Right lobe of liver (tissue), 6 donors: ENCODE data around the gene MYLK4. TPM values are rescaled to one million over a fixed set of nuclear protein-coding genes. Genes with fewer than 3 reads are reported as not detected.

Source experiments
- ATAC-seq, 4 donors: fragments of 200-7000 bp; cut with Tn5 transposase; one replicate each; pipeline ENCODE4 v1.9.1; 2020; ENCODE audit warnings: mild to moderate bottlenecking in 4 of 4, moderate library complexity in 4 of 4
- DNase-seq, 3 donors: peaks; one replicate each; pipeline ENCODE4 v3.0.0-alpha.2; 2020
- H3K27ac ChIP-seq, 3 donors: fragments of 200-600 bp; one replicate each; pipeline ENCODE4 v1.8.0; 2022
- H3K27me3 ChIP-seq, 2 donors: fragments of 200-600 bp; one replicate each; pipeline ENCODE4 v1.8.0; 2022
- H3K36me3 ChIP-seq, 4 donors: fragments of 200-600 bp; sonication (generic) in 1 of 4; one replicate each; pipeline versions ENCODE4 v1.5.1 to v1.8.0; 2017 to 2022; ENCODE audit warnings: control low read depth in 1 of 4
- H3K4me1 ChIP-seq, 4 donors: fragments of 200-600 bp; sonication (generic) in 1 of 4; one replicate each; pipeline versions ENCODE4 v1.5.1 to v1.8.0; 2017 to 2022; ENCODE audit warnings: control low read depth in 1 of 4
- H3K4me3 ChIP-seq, 3 donors: fragments of 200-600 bp; one replicate each; pipeline ENCODE4 v1.8.0; 2022
- H3K9me3 ChIP-seq, 4 donors: fragments of 200-600 bp; sonication (generic) in 1 of 4; one replicate each; pipeline versions ENCODE4 v1.5.1 to v1.8.0; 2017 to 2022; ENCODE audit warnings: control low read depth in 1 of 4
- POLR2A ChIP-seq: fragments of 450-650 bp; IDR thresholded peaks from one replicate; pipeline ENCODE4 v1.6.1; 2017; ENCODE audit warnings: antibody characterized with exemption, mild to moderate bottlenecking
- whole genome bisulfite sequencing: methylation state at CpG from one replicate; pipeline ENCODE4 v1.1.6; 2018; ENCODE audit warnings: low coverage, low lambda C conversion rate; ENCODE audit not compliant: insufficient coverage; ENCODE audit errors: missing lambda C conversion rate; 5-methylcytosine and 5-hydroxymethylcytosine counted together
- intact Hi-C, 2 donors: fragments of 100-400 bp; cut with DNase I; formaldehyde crosslinking; loops; one replicate each; pipeline versions ENCODE4 v1.11.2 to v1.14.1; 2022
- total RNA-seq, 6 experiments: library from RNA; depleted of rRNA in 2 of 6; stranded (reverse); fragments of >200 nt in 2 of 6; fragmentation: NEBNext Ultra II Directional in 3 of 6; extraction: Animal tissue kit (Norgen Biotek cat#: 25700) in 3 of 6; gene quantifications; one replicate each; pipeline versions ENCODE4 v1.1.0 to v1.2.4, GENCODE V29; 2016 to 2023
- TF ChIP-seq, protein P1 (sequence below), 4 donors: fragments of 200-600 bp in 3 of 4; fragments of 450-650 bp in 1 of 4; IDR thresholded peaks; one replicate each; pipeline versions ENCODE4 v1.5.1 to v1.8.0; 2016 to 2022; ENCODE audit warnings: antibody characterized with exemption in 4 of 4, mild to moderate bottlenecking in 2 of 4
- donor health status: DM: no; HTN: yes; CAD: no.
- donor health status: DM: no; HTN: no; CAD: no.
- donor health status: DM: no; HTN: no; CAD: no.
- donor health status: DM: no; HTN: yes; CAD: no.
- donor health status: DM: no; HTN: yes; CAD: no.

MYLK4 gene
- total RNA-seq, 6 experiments from 2014 or later = 0.22 to 0.46 (median 0.27) TPM; not detected in 1

- peaks cover 0 to 36% (median 5%) of the 10 kb centered on the region in 4 donors for H3K36me3 ChIP-seq
- intact Hi-C loops = no loop called here
- 68% methylated on average over 13 of the region's 19 CpGs for WGBS
- H3K9me3 ChIP-seq = no peaks in the 10 kb centered on the region
- H3K4me1 ChIP-seq = no peaks in the 10 kb centered on the region
- no peak overlapping the region for H3K27ac ChIP-seq
- TF ChIP-seq, protein P1, sequence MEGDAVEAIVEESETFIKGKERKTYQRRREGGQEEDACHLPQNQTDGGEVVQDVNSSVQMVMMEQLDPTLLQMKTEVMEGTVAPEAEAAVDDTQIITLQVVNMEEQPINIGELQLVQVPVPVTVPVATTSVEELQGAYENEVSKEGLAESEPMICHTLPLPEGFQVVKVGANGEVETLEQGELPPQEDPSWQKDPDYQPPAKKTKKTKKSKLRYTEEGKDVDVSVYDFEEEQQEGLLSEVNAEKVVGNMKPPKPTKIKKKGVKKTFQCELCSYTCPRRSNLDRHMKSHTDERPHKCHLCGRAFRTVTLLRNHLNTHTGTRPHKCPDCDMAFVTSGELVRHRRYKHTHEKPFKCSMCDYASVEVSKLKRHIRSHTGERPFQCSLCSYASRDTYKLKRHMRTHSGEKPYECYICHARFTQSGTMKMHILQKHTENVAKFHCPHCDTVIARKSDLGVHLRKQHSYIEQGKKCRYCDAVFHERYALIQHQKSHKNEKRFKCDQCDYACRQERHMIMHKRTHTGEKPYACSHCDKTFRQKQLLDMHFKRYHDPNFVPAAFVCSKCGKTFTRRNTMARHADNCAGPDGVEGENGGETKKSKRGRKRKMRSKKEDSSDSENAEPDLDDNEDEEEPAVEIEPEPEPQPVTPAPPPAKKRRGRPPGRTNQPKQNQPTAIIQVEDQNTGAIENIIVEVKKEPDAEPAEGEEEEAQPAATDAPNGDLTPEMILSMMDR (IDR thresholded peaks at IDR 0.05) = no peak
- TF ChIP-seq POLR2A = no peak
- no peak for DNase-seq
- H3K27me3 ChIP-seq = no peaks in the 10 kb centered on the region
- peak in 2 of 4 donors; percentile 10 to 18 for ATAC-seq
- H3K4me3 ChIP-seq = no peak overlapping the region
Measured at GRCh38 chr6:2783188-2783963, 32.7 kb upstream of the MYLK4 start.

DNA sequence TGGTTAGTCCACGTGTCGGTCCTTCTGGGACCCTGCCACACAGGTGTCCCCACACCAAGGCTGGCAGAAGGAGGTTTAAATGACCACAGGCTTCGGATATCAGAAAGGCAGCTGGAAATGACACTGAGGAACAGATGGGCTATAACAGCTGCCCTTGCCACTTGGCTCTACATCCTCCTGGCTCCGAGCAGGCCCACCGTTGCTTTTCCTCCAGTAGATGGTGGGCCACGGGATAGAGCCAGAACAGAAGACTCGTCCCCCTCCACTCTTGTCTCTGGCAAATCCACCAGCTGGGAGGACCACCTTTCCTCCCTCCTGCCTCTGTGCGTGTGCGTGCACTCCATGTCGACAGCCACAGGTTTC lies 32.1 kb upstream of the MYLK4 start:
- Histone ChIP-seq H3K4me3 (no peak overlapping the region), H3K4me1 (no peaks in the 10 kb centered on the region), H3K9me3 (no peaks in the 10 kb centered on the region), H3K27me3 (no peaks in the 10 kb centered on the region), H3K36me3 (peaks cover 0 to 36% (median 5%) of the 10 kb centered on the region in 4 donors), H3K27ac (no peak overlapping the region)
- TF ChIP-seq POLR2A = no peak
- TF ChIP-seq, protein P1 (IDR thresholded peaks at IDR 0.05) = no peak
- DNase-seq = no peak
- intact Hi-C loops = no loop called here
- 75% methylated on average over 6 of the region's 10 CpGs for WGBS
- ATAC-seq = no peak

- Histone ChIP-seq H3K9me3 (no peaks in the 10 kb centered on the region), H3K4me1 (no peaks in the 10 kb centered on the region), H3K27ac (no peak overlapping the region), H3K4me3 (no peak overlapping the region), H3K36me3 (peaks cover 0 to 36% (median 5%) of the 10 kb centered on the region in 4 donors), H3K27me3 (no peaks in the 10 kb centered on the region)
- DNase-seq = no peak
- intact Hi-C loops = no loop called here
- WGBS = 89% methylated on average over 5 of the region's 9 CpGs
- no peak for ATAC-seq
- TF ChIP-seq, protein P1 (IDR thresholded peaks at IDR 0.05) = no peak
- no peak for TF ChIP-seq POLR2A
Measured at GRCh38 chr6:2782356-2782708, 31.6 kb upstream of the MYLK4 start.

GRCh38 chr6:2781685-2782355 lies 31.1 kb upstream of the MYLK4 start:
- no peaks in the 10 kb centered on the region for H3K27me3 ChIP-seq
- ATAC-seq = no peak

More at GRCh38 chr6:2781685-2782355, 31.1 kb upstream of the MYLK4 start:
- Histone ChIP-seq H3K4me1 (no peaks in the 10 kb centered on the region), H3K9me3 (no peaks in the 10 kb centered on the region), H3K27ac (no peak overlapping the region), H3K4me3 (no peak overlapping the region), H3K36me3 (peaks cover 0 to 36% (median 5%) of the 10 kb centered on the region in 4 donors)
- WGBS = 86% methylated on average over 7 of the region's 7 CpGs
- intact Hi-C loops = no loop called here
- TF ChIP-seq POLR2A = no peak
- TF ChIP-seq, protein P1 (IDR thresholded peaks at IDR 0.05) = no peak
- no peak for DNase-seq
